ELR (cell line): ENCODE data around the gene CAMK2N2.
A peak's percentile ranks its signal among the peaks of the same experiment; 100 is the strongest.

Experiments used
- DNase-seq: peaks from one replicate; pipeline ENCODE4 v3.0.0-alpha.2; 2015; ENCODE audit warnings: low read depth

Gene CAMK2N2

GRCh38 chr3:184240384-184241140, 20.8 kb downstream of the CAMK2N2 start:
- DNase-seq = peak; percentile 52

GRCh38 chr3:184239708-184240107, 21.6 kb downstream of the CAMK2N2 start:
- no peak for DNase-seq

- DNase-seq = no peak
Measured at GRCh38 chr3:184239221-184239620, 22.1 kb downstream of the CAMK2N2 start.

GRCh38 chr3:184238246-184238818, 23.0 kb downstream of the CAMK2N2 start:
- DNase-seq = no peak

GRCh38 chr3:184237807-184238206, 23.5 kb downstream of the CAMK2N2 start:
- DNase-seq = no peak

- DNase-seq = no peak
Measured at GRCh38 chr3:184237211-184237610, 24.1 kb downstream of the CAMK2N2 start.

GRCh38 chr3:184236636-184237035, 24.7 kb downstream of the CAMK2N2 start:
- DNase-seq = no peak

GRCh38 chr3:184236033-184236410, 25.3 kb downstream of the CAMK2N2 start:
- no peak for DNase-seq

- no peak for DNase-seq
Measured at GRCh38 chr3:184235381-184236032, 25.8 kb downstream of the CAMK2N2 start.

GRCh38 chr3:184234671-184235380, 26.5 kb downstream of the CAMK2N2 start:
- no peak for DNase-seq

GRCh38 chr3:184234224-184234623, 27.1 kb downstream of the CAMK2N2 start:
- peak; percentile 91 for DNase-seq

- DNase-seq = no peak
Measured at GRCh38 chr3:184233127-184233843, 28.1 kb downstream of the CAMK2N2 start.

- DNase-seq = no peak
Measured at GRCh38 chr3:184231671-184232070, 29.7 kb downstream of the CAMK2N2 start.

GRCh38 chr3:184230603-184231528, 30.5 kb downstream of the CAMK2N2 start:
- DNase-seq = no peak

- DNase-seq = no peak
Measured at GRCh38 chr3:184230081-184230602, 31.2 kb downstream of the CAMK2N2 start.

GRCh38 chr3:184229394-184230080, 31.8 kb downstream of the CAMK2N2 start, which contains the start of gene VWA5B2:
TSS of gene VWA5B2 (plus strand) at chr3:184229585. CDS start at chr3:184230529, 944 bp downstream.
- DNase-seq = peak; percentile 72

- no peak for DNase-seq
Measured at GRCh38 chr3:184228376-184229137, 32.8 kb downstream of the CAMK2N2 start.

- peak; percentile 47 for DNase-seq
Measured at GRCh38 chr3:184227481-184227935, 33.8 kb downstream of the CAMK2N2 start.

- no peak for DNase-seq
Measured at GRCh38 chr3:184223946-184224345, 37.4 kb downstream of the CAMK2N2 start.
